Measurements from ENCODE around the gene ERGIC2. TPM values are rescaled to one million over a fixed set of nuclear protein-coding genes. Genes with fewer than 3 reads are reported as not detected.

The ERGIC2 gene
- total RNA-seq, 6 experiments from 2014 or later, result 131 to 161 (median 152) TPM

DNA sequence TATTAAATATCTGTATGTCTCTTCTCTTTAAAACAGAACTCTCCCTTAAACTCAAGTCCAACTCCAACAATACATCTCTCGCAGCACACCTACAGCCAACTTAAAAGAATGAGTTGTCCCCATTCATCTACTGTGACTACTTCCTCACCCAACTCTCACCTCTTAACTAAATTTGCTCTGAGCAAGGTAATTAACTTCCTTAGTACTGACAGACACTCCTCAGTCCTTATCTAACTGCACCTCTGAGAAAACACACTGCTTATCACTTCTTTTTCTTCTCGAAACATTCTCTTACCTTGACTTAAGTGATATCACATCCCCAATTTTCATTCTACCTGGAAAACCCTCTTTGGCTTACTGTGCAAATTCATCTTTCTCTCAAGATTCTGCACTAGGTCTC is 7.0 kb downstream of the ERGIC2 start:
- Mint-ChIP-seq H3K4me3 (no peak overlapping the region), H3K36me3 (ENCODE audit: low read depth) (peaks cover 13% of the 10 kb centered on the region; the same call in 1 of the 2 replicates), H3K27me3 (ENCODE audit: insufficient read depth) (no peaks in the 10 kb centered on the region), H3K4me1 (ENCODE audit: low read depth) (peaks cover 6% of the 10 kb centered on the region), H3K27ac (no peak overlapping the region), H3K9me3 (no peaks in the 10 kb centered on the region)
- TF ChIP-seq, protein P1, sequence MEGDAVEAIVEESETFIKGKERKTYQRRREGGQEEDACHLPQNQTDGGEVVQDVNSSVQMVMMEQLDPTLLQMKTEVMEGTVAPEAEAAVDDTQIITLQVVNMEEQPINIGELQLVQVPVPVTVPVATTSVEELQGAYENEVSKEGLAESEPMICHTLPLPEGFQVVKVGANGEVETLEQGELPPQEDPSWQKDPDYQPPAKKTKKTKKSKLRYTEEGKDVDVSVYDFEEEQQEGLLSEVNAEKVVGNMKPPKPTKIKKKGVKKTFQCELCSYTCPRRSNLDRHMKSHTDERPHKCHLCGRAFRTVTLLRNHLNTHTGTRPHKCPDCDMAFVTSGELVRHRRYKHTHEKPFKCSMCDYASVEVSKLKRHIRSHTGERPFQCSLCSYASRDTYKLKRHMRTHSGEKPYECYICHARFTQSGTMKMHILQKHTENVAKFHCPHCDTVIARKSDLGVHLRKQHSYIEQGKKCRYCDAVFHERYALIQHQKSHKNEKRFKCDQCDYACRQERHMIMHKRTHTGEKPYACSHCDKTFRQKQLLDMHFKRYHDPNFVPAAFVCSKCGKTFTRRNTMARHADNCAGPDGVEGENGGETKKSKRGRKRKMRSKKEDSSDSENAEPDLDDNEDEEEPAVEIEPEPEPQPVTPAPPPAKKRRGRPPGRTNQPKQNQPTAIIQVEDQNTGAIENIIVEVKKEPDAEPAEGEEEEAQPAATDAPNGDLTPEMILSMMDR (IDR thresholded peaks at IDR 0.05), result no peak
- no peak for DNase-seq

DNA sequence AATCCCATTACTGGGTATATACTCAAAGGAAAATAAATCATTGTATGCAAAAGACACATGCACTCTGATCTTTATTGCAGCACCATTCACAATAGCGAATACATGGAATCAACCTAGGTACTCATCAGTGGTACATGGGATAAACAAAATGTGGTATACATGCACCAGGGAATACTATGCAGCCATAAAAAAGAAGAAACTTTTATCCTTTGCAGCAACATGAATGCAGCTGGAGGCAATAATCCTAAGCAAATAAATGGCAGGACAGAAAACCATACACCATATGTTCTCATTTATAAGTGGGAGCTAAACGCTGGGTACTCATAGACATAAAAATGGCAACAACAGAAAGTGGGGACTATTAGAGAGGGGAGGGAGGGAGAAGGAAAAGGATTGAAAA is 15.9 kb downstream of the ERGIC2 start:
- Mint-ChIP-seq H3K36me3 (ENCODE audit: low read depth) (peaks cover 29% of the 10 kb centered on the region), H3K4me1 (ENCODE audit: low read depth) (no peaks in the 10 kb centered on the region), H3K27ac (no peak overlapping the region), H3K4me3 (no peak overlapping the region), H3K9me3 (no peaks in the 10 kb centered on the region), H3K27me3 (ENCODE audit: insufficient read depth) (no peaks in the 10 kb centered on the region)
- TF ChIP-seq, protein P1 (IDR thresholded peaks at IDR 0.05), result no peak
- no peak for DNase-seq

DNA sequence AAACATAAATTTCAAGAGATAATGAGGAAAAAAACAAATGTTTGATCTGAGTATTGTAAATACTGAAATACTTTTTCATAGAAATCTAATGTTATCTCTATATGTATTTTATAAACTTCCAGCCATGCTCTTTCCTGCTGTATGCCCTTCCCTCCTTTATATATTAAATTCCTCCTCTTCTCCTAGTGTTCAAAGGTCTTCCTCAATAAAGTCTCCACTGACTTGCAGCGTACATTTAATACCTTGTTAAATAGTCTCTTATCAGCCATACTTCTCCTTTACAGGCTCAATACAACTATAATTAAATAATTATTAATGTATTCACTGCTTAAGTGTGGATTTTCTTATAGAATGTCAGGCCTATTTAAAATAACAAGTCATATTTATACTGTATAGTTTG is 26.0 kb downstream of the ERGIC2 start:
- Mint-ChIP-seq H3K4me1 (ENCODE audit: low read depth) (peaks cover 5% of the 10 kb centered on the region), H3K36me3 (ENCODE audit: low read depth) (no peaks in the 10 kb centered on the region; the same call in 1 of the 2 replicates), H3K27ac (no peak overlapping the region), H3K4me3 (no peak overlapping the region), H3K9me3 (no peaks in the 10 kb centered on the region), H3K27me3 (ENCODE audit: insufficient read depth) (no peaks in the 10 kb centered on the region)
- no peak for DNase-seq
- TF ChIP-seq, protein P1 (IDR thresholded peaks at IDR 0.05), result no peak

DNA sequence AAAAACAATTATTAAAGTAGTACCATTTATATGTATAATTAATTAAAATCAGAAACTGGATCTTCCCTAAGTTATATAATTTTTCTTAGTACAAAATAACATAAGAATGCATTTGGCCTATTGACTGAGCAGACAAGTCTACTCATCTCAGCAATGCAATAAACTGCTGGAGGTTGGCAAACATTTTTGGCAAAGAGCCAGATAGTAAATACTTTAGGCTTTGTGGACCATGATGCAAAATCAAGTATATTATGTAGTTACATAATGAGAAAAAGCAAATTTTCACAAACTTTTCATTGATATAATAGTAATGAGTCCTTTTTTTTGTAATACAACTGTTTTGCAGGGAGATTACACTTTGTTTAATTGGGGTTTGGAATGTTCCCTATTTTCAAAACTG is 30.9 kb downstream of the ERGIC2 start:
- Mint-ChIP-seq H3K4me3 (no peak overlapping the region), H3K27me3 (ENCODE audit: insufficient read depth) (peaks cover 1% of the 10 kb centered on the region; the same call in 1 of the 2 replicates), H3K9me3 (no peaks in the 10 kb centered on the region), H3K4me1 (ENCODE audit: low read depth) (peaks cover 6% of the 10 kb centered on the region), H3K27ac (no peak overlapping the region), H3K36me3 (ENCODE audit: low read depth) (no peaks in the 10 kb centered on the region; the same call in 1 of the 2 replicates)
- TF ChIP-seq, protein P1 (IDR thresholded peaks at IDR 0.05), result no peak
- DNase-seq, result peak; percentile 61

DNA sequence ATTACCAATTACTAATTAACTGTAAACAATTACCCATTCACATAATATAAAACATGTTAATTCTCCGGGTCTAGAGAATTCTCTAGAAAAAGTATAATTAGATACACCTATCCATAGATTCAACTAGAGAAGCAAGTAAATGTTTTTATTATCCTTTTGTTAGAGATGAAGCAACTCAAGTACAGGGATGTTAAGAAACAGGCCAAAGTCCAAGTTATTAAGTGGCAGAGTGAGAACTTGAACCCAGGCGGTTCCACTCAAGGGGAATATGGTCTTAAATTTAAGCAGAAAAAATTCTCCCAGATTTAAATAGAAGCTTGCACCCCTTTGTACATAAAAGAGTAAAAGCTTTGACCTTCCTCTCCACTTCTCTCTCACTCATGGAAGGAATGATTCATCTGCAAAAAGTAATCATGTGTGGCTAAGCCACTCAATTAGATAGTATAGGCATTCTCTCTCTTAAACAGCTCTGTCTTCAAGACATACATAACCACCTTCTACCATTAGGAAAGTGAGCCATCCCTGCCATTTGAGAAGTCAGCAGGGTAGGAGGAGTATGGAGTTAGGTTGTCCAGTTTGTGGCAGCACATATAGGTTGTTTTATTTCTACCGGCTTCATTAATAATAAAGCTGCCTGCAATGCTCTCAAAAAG is 34.1 kb downstream of the ERGIC2 start:
- H3K4me1 Mint-ChIP-seq (ENCODE audit: low read depth), result peaks cover 6% of the 10 kb centered on the region
- no peaks in the 10 kb centered on the region for H3K36me3 Mint-ChIP-seq (ENCODE audit: low read depth)
- TF ChIP-seq, protein P1 (IDR thresholded peaks at IDR 0.05), result no peak
- H3K27me3 Mint-ChIP-seq (ENCODE audit: insufficient read depth), result peaks cover 1% of the 10 kb centered on the region; the same call in 1 of the 2 replicates
- DNase-seq, result no peak
- no peaks in the 10 kb centered on the region for H3K9me3 Mint-ChIP-seq
- H3K27ac Mint-ChIP-seq, result no peak overlapping the region
- H3K4me3 Mint-ChIP-seq, result no peak overlapping the region

All from HFFc6 (cell line).